Neural cell (in vitro differentiated cells): Measurements from ENCODE around the gene KLHL22. TPM values are rescaled to one million over a fixed set of nuclear protein-coding genes. Genes with fewer than 3 reads are reported as not detected.
"Not testable (repeated sequence)": the region's sequence is repeated elsewhere in the genome, so short reads cannot be mapped to it uniquely, and the experiment has no call there.

Source experiments
- H2AFZ ChIP-seq: fragments of 200-600, 300-800 bp; sonication (generic), shearing (Covaris generic); 2 replicates; pipeline ENCODE4 v1.6.0; 2014; ENCODE audit warnings: low read depth, mild to moderate bottlenecking, antibody characterized with exemption, low read length, moderate library complexity
- H3F3A ChIP-seq: fragments of 200-600 bp; shearing (Covaris generic); 2 replicates; pipeline ENCODE4 v1.6.1; 2016; ENCODE audit warnings: mild to moderate bottlenecking, moderate library complexity, mixed read lengths, antibody characterized with exemption, low read length; ENCODE audit not compliant: insufficient read depth, poor library complexity, severe bottlenecking
- H3K27ac ChIP-seq: fragments of 200-600, 300-800 bp; sonication (generic), shearing (Covaris generic); 2 replicates; pipeline ENCODE4 v1.5.1; 2014; ENCODE audit warnings: mild to moderate bottlenecking, low read length, moderate library complexity
- H3K27me3 ChIP-seq: fragments of 300-800, 200-600 bp; sonication (generic), shearing (Covaris generic); 2 replicates; pipeline ENCODE4 v1.6.0; 2014; ENCODE audit warnings: mild to moderate bottlenecking, low read depth, low read length, moderate library complexity; ENCODE audit not compliant: insufficient read depth
- H3K36me3 ChIP-seq: fragments of 300-800, 200-600 bp; sonication (generic), shearing (Covaris generic); 2 replicates; pipeline ENCODE4 v1.5.1; 2014; ENCODE audit warnings: mild to moderate bottlenecking, antibody characterized with exemption, low read length, moderate library complexity; ENCODE audit not compliant: insufficient read depth
- H3K4me2 ChIP-seq: fragments of 300-800, 200-600 bp; sonication (generic), shearing (Covaris generic); 2 replicates; pipeline ENCODE4 v1.6.0; 2014; ENCODE audit warnings: mild to moderate bottlenecking, low read length
- H3K4me3 ChIP-seq: fragments of 300-800, 200-600 bp; sonication (generic), shearing (Covaris generic); 2 replicates; pipeline ENCODE4 v1.5.1; 2014; ENCODE audit warnings: mild to moderate bottlenecking, low read length, moderate library complexity
- H3K79me2 ChIP-seq: fragments of 200-600 bp; shearing (Covaris generic); replicated peaks from 2 replicates; pipeline ENCODE4 v1.6.0; 2014; ENCODE audit warnings: mild to moderate bottlenecking, low read length, moderate library complexity; ENCODE audit not compliant: insufficient read depth
- H3K9ac ChIP-seq: fragments of 300-800, 200-600 bp; sonication (generic), shearing (Covaris generic); 2 replicates; pipeline ENCODE4 v1.6.1; 2016; ENCODE audit warnings: mild to moderate bottlenecking, low read length, mixed read lengths
- H3K9me2 ChIP-seq: fragments of 200-600 bp; shearing (Covaris generic); 2 replicates; pipeline ENCODE4 v1.6.1; 2016; ENCODE audit warnings: mild to moderate bottlenecking, low read length, mixed read lengths; ENCODE audit not compliant: insufficient read depth
- H3K9me3 ChIP-seq: fragments of 200-600, 300-800 bp; sonication (generic), shearing (Covaris generic); 2 replicates; pipeline ENCODE4 v1.6.1; 2016; ENCODE audit warnings: mild to moderate bottlenecking, mixed run types, low read length, moderate library complexity, mixed read lengths
- H4K20me1 ChIP-seq: fragments of 200-600 bp; shearing (Covaris generic); 2 replicates; pipeline ENCODE4 v1.6.1; 2016; ENCODE audit warnings: mild to moderate bottlenecking, mixed run types; ENCODE audit not compliant: insufficient read depth
- CTCF ChIP-seq: fragments of 450-650 bp; IDR thresholded peaks from 2 replicates; pipeline ENCODE4 v1.5.1; 2014; ENCODE audit warnings: antibody characterized with exemption, mild to moderate bottlenecking, moderate library complexity; ENCODE audit not compliant: poor library complexity, severe bottlenecking
- EP300 ChIP-seq: fragments of 450-650 bp; conservative IDR thresholded peaks from 2 replicates; pipeline ENCODE4 v1.6.1; 2014; ENCODE audit warnings: antibody characterized with exemption, mild to moderate bottlenecking, moderate library complexity; ENCODE audit not compliant: poor library complexity, severe bottlenecking
- EZH2 ChIP-seq: fragments of 200-600, 300-800 bp; shearing (Covaris generic), sonication (generic); IDR thresholded peaks from 2 replicates; pipeline ENCODE4 v1.6.1; 2014; ENCODE audit warnings: antibody characterized with exemption, low read length, borderline replicate concordance, mild to moderate bottlenecking; ENCODE audit not compliant: insufficient read depth, poor library complexity, severe bottlenecking
- MXI1 ChIP-seq: fragments of 450-650 bp; conservative IDR thresholded peaks from 2 replicates; pipeline ENCODE4 v1.6.1; 2014; ENCODE audit warnings: antibody characterized with exemption, mild to moderate bottlenecking; ENCODE audit not compliant: poor library complexity, severe bottlenecking
- POLR2AphosphoS5 ChIP-seq: IDR thresholded peaks from 2 replicates; pipeline ENCODE4 v1.6.1; 2012
- RAD21 ChIP-seq: fragments of 450-650 bp; conservative IDR thresholded peaks from 2 replicates; pipeline ENCODE4 v1.6.1; 2014; ENCODE audit warnings: antibody characterized with exemption, mild to moderate bottlenecking, moderate library complexity
- REST ChIP-seq: IDR thresholded peaks from 2 replicates; pipeline ENCODE4 v1.6.1; 2012; ENCODE audit warnings: borderline replicate concordance
- SMC3 ChIP-seq: fragments of 450-650 bp; conservative IDR thresholded peaks from 2 replicates; pipeline ENCODE4 v1.6.1; 2014; ENCODE audit warnings: antibody characterized with exemption, mild to moderate bottlenecking, moderate library complexity; ENCODE audit not compliant: poor library complexity
- TAF1 ChIP-seq: IDR thresholded peaks from 2 replicates; pipeline ENCODE4 v1.6.1; 2012; ENCODE audit warnings: low read depth
- polyA plus RNA-seq: library from polyadenylated mRNA; depleted of rRNA; stranded (reverse); fragments of >200 nt; gene quantifications from 2 replicates; pipeline ENCODE4 v1.2.3, GENCODE V29; 2014

The KLHL22 gene
- polyA plus RNA-seq, 1 donor from 2014 or later: 59.5 TPM

- no peaks in the 10 kb centered on the region for H3K27me3 ChIP-seq
- H3K79me2 ChIP-seq: peaks cover 12% of the 10 kb centered on the region
These were observed 10.5 kb downstream of the KLHL22 start for GRCh38 chr22:20484948-20485683.

GRCh38 chr22:20483771-20484170 is 11.8 kb downstream of the KLHL22 start:
- Histone ChIP-seq H3K9me3 (no peaks in the 10 kb centered on the region), H3K27ac (no peak overlapping the region), H3K27me3 (no peaks in the 10 kb centered on the region), H3K9ac (no peak overlapping the region), H3K4me2 (no peak overlapping the region), H3K36me3 (no peaks in the 10 kb centered on the region), H4K20me1 (no peaks in the 10 kb centered on the region), H2AFZ (no peak overlapping the region), H3K4me3 (no peak overlapping the region), H3K9me2 (no peaks in the 10 kb centered on the region), H3F3A (no peaks in the 10 kb centered on the region), H3K79me2 (peaks cover 5% of the 10 kb centered on the region)
- no peak for TF ChIP-seq POLR2AphosphoS5
- TF ChIP-seq TAF1: no peak
- TF ChIP-seq MXI1: no peak
- TF ChIP-seq EP300: no peak
- TF ChIP-seq RAD21: no peak
- no peak for TF ChIP-seq EZH2
- TF ChIP-seq REST: no peak

More at GRCh38 chr22:20484948-20485683, 10.5 kb downstream of the KLHL22 start:
- TF ChIP-seq EZH2 (no peak), CTCF (no peak), TAF1 (no peak), EP300 (no peak), SMC3 (no peak), MXI1 (no peak), RAD21 (no peak), POLR2AphosphoS5 (no peak), REST (no peak)
- H3K4me3 ChIP-seq: no peak overlapping the region
- no peak overlapping the region for H2AFZ ChIP-seq
- H3K9ac ChIP-seq: no peak overlapping the region
- no peaks in the 10 kb centered on the region for H4K20me1 ChIP-seq
- H3K9me2 ChIP-seq: no peaks in the 10 kb centered on the region
- H3K9me3 ChIP-seq: no peaks in the 10 kb centered on the region
- no peaks in the 10 kb centered on the region for H3F3A ChIP-seq
- no peak overlapping the region for H3K27ac ChIP-seq
- no peak overlapping the region for H3K4me2 ChIP-seq
- H3K36me3 ChIP-seq: no peaks in the 10 kb centered on the region

- H4K20me1 ChIP-seq, H3K27ac ChIP-seq, H3F3A ChIP-seq, H3K27me3 ChIP-seq, H3K79me2 ChIP-seq, H3K4me3 ChIP-seq, H3K9me2 ChIP-seq, H3K9ac ChIP-seq, H2AFZ ChIP-seq, H3K9me3 ChIP-seq, H3K36me3 ChIP-seq, H3K4me2 ChIP-seq: not testable (repeated sequence)
These were observed 12.5 kb downstream of the KLHL22 start for GRCh38 chr22:20483143-20483506.
